GM12873 (cell line): Measurements from ENCODE around the gene OR5D16.

Source experiments
- CTCF ChIP-seq: IDR thresholded peaks from 2 replicates; pipeline ENCODE4 v1.5.1; 2012; ENCODE audit warnings: low read depth, mild to moderate bottlenecking, moderate library complexity, low read length, control low read depth; ENCODE audit not compliant: insufficient read depth; ENCODE audit errors: missing control alignments

Gene OR5D16

GRCh38 chr11:55838452-55838851 lies at the start of gene OR5D16:
OR5D16 (plus strand) TSS chr11:55838752; CDS start chr11:55838752, 0 bp downstream.
- TF ChIP-seq CTCF = no peak

DNA sequence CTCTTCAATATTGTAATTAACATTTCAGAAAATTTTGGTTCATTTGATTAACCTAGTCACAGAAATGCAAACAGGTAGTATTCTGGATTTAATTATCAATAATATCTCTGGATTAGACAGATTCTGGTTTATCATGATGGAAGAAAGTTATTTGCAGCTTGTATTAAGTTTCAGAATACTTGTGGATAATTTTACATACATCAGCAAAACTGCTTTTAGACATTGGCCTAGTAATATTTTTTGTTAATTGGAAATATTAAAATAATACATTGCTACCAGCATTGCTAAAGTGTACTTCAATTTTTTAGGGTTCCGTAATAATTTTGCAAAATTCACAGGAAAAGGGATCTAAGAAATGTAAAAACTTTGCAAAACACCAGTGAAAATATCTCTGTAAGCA lies 46.9 kb upstream of the OR5D16 start:
- TF ChIP-seq CTCF = no peak

GRCh38 chr11:55793321-55793720 lies 45.2 kb upstream of the OR5D16 start:
- TF ChIP-seq CTCF = no peak

DNA sequence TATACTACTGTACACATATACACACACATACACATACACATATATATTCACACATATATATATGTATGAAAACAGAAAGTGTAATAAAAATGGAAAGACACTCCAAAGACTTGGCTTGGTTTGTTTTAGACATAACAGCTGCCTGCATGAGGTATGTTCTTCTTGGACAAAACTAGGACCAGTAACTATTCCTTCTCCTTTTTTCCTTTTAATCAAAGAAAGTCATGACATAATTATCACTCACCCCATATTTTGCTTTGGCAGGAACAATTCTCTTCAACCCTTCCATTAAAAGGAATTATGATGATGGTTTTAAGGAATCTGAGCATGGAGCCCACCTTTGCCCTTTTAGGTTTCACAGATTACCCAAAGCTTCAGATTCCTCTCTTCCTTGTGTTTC lies 43.3 kb upstream of the OR5D16 start, which contains the start of gene OR5D14:
Gene OR5D14 (plus strand): TSS at position 301 of the 400 bp plus-strand sequence. CDS start 0 bp downstream, at position 301.
- TF ChIP-seq CTCF = no peak

DNA sequence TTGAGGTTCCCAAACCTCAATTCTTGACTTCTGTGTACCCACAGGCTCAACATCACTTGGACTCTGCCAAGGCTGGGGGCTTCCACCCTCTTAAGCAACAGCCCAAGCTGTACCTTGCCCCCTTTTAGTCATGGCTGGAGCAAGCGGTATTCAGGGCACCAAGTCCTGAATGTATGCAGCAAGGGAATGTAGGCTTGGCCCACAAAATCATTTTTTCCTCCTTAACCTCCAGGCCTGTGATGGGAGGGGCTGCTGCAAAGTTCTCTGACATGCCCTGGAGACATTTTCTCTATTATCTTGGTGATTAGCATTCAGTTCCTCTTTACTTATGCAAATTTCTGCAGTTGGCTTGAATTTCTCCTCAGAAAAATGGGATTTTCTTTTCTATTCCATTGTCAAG lies 32.3 kb upstream of the OR5D16 start:
- no peak for TF ChIP-seq CTCF

DNA sequence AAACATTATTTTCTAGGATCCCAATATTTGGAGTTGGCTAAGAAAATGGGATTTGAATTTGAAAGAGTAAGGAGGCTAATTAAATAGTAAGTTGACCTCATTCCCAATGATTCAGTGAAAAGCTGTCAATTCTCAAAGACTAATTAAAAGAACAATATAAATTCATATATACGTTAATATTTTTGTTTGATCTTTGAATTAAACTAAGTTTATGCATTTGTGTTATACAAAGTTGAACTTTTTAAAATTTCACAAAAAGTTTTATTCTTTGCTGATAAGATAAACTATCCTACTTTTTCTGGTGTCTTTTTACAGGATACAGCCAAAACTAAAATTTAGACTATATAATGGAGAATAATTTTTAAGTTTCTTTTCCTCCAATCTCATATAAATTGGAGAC lies 27.5 kb upstream of the OR5D16 start, which contains the start of gene OR5L1:
Gene OR5L1 (plus strand): TSS at position 301 of the 400 bp plus-strand sequence. CDS start 100 bp downstream, outside the sequence.
- TF ChIP-seq CTCF = no peak

GRCh38 chr11:55819330-55819729 lies 19.2 kb upstream of the OR5D16 start, which contains the start of gene OR5D18:
OR5D18 (plus strand) TSS chr11:55819630; CDS start chr11:55819630, 0 bp downstream.
- no peak for TF ChIP-seq CTCF
